B cell (primary cell): ENCODE data around the gene RERE. TPM values are rescaled to one million over a fixed set of nuclear protein-coding genes. Genes with fewer than 3 reads are reported as not detected.

Source experiments
- ATAC-seq: fragments of 200-7000 bp; cut with Tn5 transposase; one replicate; pipeline ENCODE4 v1.10.0; 2021; ENCODE audit warnings: low read depth, mild to moderate bottlenecking, moderate number of reproducible peaks, moderate library complexity
- CTCF ChIA-PET: fragments of 350-600 bp; sonication (Branson Sonifier 250); formaldehyde crosslinking; loops from one replicate; lab custom pipeline; 2021; ENCODE audit warnings: antibody characterized with exemption, inconsistent platforms; lab: Charles Lee
- POLR2A ChIA-PET: fragments of 350-600 bp; sonication (Branson Sonifier 250); formaldehyde crosslinking; loops from one replicate; lab custom pipeline; 2021; ENCODE audit warnings: antibody characterized with exemption; lab: Charles Lee
- DNase-seq: peaks from one replicate; pipeline ENCODE4 v3.0.0; 2013
- H2AFZ ChIP-seq: 2 replicates; pipeline ENCODE4 v1.6.1; 2012; ENCODE audit warnings: mild to moderate bottlenecking, low read depth, low read length; ENCODE audit not compliant: insufficient read depth, poor library complexity, severe bottlenecking
- H3K27ac ChIP-seq, 2 donors: 1 replicate in 1 of 2; 2 replicates in 1 of 2; pipeline ENCODE4 v1.5.1; 2012 to 2013; ENCODE audit warnings: low read length in 2 of 2, mild to moderate bottlenecking in 2 of 2, moderate library complexity in 1 of 2
- H3K27me3 ChIP-seq, 4 experiments: fragments of 200-600 bp in 1 of 4; sonication (generic) in 1 of 4; replicated peaks in 1 of 4; 1 replicate in 2 of 4; 2 replicates in 2 of 4; pipeline versions ENCODE4 v1.6.1 to v1.7.0; 2013 to 2016; ENCODE audit warnings: low read length in 3 of 4, mild to moderate bottlenecking in 2 of 4, mixed read lengths in 1 of 4, moderate library complexity in 1 of 4; ENCODE audit not compliant: insufficient read depth in 4 of 4, control insufficient read depth in 3 of 4; ENCODE audit errors: control extremely low read depth in 1 of 4
- H3K36me3 ChIP-seq, 2 experiments: replicated peaks in 1 of 2; 1 replicate in 1 of 2; 2 replicates in 1 of 2; pipeline versions ENCODE4 v1.6.1 to v1.7.1; 2013; ENCODE audit warnings: low read length in 1 of 2; ENCODE audit not compliant: insufficient read depth in 2 of 2, control insufficient read depth in 1 of 2; ENCODE audit errors: control extremely low read depth in 1 of 2, extremely low read depth in 1 of 2
- H3K4me1 ChIP-seq, 2 donors: fragments of 200-600 bp in 1 of 2; sonication (generic) in 1 of 2; 1 replicate in 1 of 2; 2 replicates in 1 of 2; pipeline versions ENCODE4 v1.5.1 to v1.6.1; 2013 to 2017; ENCODE audit warnings: low read length in 2 of 2; ENCODE audit not compliant: control insufficient read depth in 2 of 2, insufficient read depth in 2 of 2
- H3K4me2 ChIP-seq: replicated peaks from 2 replicates; pipeline ENCODE3; 2012; ENCODE audit warnings: mild to moderate bottlenecking, low read depth, low read length; ENCODE audit not compliant: poor library complexity, severe bottlenecking
- H3K4me3 ChIP-seq, 5 experiments: fragments of 200-600 bp in 1 of 5; sonication (generic) in 1 of 5; 1 replicate in 3 of 5; 2 replicates in 2 of 5; pipeline versions ENCODE4 v1.5.1 to v1.7.0; 2011 to 2016; ENCODE audit warnings: low read length in 4 of 5, mild to moderate bottlenecking in 4 of 5, low read depth in 2 of 5, control low read depth in 1 of 5, moderate library complexity in 1 of 5; ENCODE audit not compliant: insufficient read depth in 1 of 5; ENCODE audit errors: control extremely low read depth in 1 of 5, extremely low read depth in 1 of 5
- H3K79me2 ChIP-seq: fragments of 200-600 bp; sonication (generic); one replicate; pipeline ENCODE4 v1.6.0; 2016; ENCODE audit warnings: low read length; ENCODE audit not compliant: control insufficient read depth, insufficient read depth
- H3K9ac ChIP-seq: fragments of 200-600 bp; sonication (generic); 2 replicates; pipeline ENCODE4 v1.6.1; 2017; ENCODE audit warnings: mild to moderate bottlenecking, low read length, moderate library complexity
- H3K9me3 ChIP-seq, 3 donors: one replicate each; pipeline versions ENCODE4 v1.6.1 to v1.7.1; 2013; ENCODE audit warnings: low read length in 2 of 3; ENCODE audit not compliant: control insufficient read depth in 2 of 3, insufficient read depth in 1 of 3; ENCODE audit errors: control extremely low read depth in 1 of 3
- H4K20me1 ChIP-seq: 2 replicates; pipeline ENCODE4 v1.6.0; 2012; ENCODE audit warnings: mild to moderate bottlenecking, low read length; ENCODE audit not compliant: insufficient read depth, control insufficient read depth, poor library complexity, severe bottlenecking
- H3K27ac Mint-ChIP-seq: one replicate; pipeline ENCODE4 v1.8.0; 2021; ENCODE audit warnings: mixed read lengths
- H3K27me3 Mint-ChIP-seq: one replicate; pipeline ENCODE4 v1.8.0; 2021; ENCODE audit warnings: mixed read lengths
- H3K4me1 Mint-ChIP-seq: one replicate; pipeline ENCODE4 v1.8.0; 2021; ENCODE audit warnings: mixed read lengths
- H3K4me3 Mint-ChIP-seq: one replicate; pipeline ENCODE4 v1.8.0; 2021; ENCODE audit warnings: mixed read lengths
- H3K9me3 Mint-ChIP-seq: one replicate; pipeline ENCODE4 v1.8.0; 2022; ENCODE audit warnings: mixed read lengths; ENCODE audit not compliant: insufficient read depth
- CTCF ChIP-seq: fragments of 200-600 bp; IDR thresholded peaks from one replicate; pipeline ENCODE4 v1.8.0; 2022; ENCODE audit warnings: antibody characterized with exemption, mild to moderate bottlenecking
- EZH2 ChIP-seq: IDR thresholded peaks from 2 replicates; pipeline ENCODE4 v1.6.1; 2012; ENCODE audit warnings: borderline replicate concordance, low read depth, mild to moderate bottlenecking, moderate library complexity, low read length; ENCODE audit not compliant: insufficient read depth, poor library complexity, severe bottlenecking
- WGBS: methylation state at CpG from one replicate; pipeline ENCODE4 v1.1.5; 2013; ENCODE audit warnings: missing lambda C conversion rate; ENCODE audit not compliant: insufficient coverage; 5-methylcytosine and 5-hydroxymethylcytosine counted together
- intact Hi-C: fragments of 100-400 bp; cut with micrococcal nuclease; formaldehyde crosslinking; loops from one replicate; pipeline ENCODE4 v1.10.0; 2022
- polyA plus RNA-seq: library from polyadenylated mRNA; depleted of rRNA; stranded (reverse); fragments of >200 nt; gene quantifications from 2 replicates; pipeline ENCODE4 v1.2.3, GENCODE V29; 2012
- total RNA-seq, 2 donors: library from RNA; stranded (reverse); fragments of 120-200 nt in 1 of 2; gene quantifications; 1 replicate in 1 of 2; 2 replicates in 1 of 2; pipeline versions ENCODE4 v1.2.3 to v1.2.4, GENCODE V29; 2013 to 2022

RERE gene
- total and polyA plus RNA-seq, 2 donors (not counting 1 experiment from before 2014, with no cell fraction given): 27.3 to 132 TPM

DNA sequence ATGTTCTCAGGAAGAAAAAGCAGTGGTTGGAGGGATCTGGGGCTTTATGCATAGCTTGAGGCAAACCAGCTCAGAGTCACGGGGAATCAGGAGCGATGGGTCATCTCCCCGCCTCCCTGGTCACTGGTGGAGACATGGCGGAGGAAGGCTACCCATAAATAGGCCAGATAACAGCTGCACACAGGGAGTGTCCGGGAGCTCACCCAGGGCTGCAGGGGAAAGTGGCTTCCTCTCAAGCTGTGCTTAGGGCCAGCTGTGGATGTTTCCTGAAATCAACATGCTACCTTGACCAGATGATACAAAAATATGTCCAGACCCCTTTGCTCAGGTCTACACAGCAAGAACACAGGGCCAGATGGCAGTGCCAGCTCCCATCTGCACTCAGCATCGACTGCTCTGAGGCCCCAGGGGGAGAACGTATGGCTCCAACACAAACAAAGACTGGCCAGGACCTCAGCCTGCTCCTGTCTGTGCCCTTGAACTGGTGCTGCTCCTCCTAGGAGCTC is 27.1 kb upstream of the RERE start:
- H3K27ac ChIP-seq: no peak overlapping the region
- Mint-ChIP-seq H3K27ac (no peak overlapping the region), H3K4me1 (peaks cover 2% of the 10 kb centered on the region), H3K27me3 (peaks cover 14% of the 10 kb centered on the region), H3K4me3 (no peak overlapping the region), H3K9me3 (no peaks in the 10 kb centered on the region)
- H3K4me2 ChIP-seq: no peak overlapping the region
- H3K79me2 ChIP-seq: no peaks in the 10 kb centered on the region
- no peak overlapping the region for H3K4me3 ChIP-seq
- no peak overlapping the region for H3K9ac ChIP-seq
- ATAC-seq (no peak), DNase-seq (no peak)
- H4K20me1 ChIP-seq: no peaks in the 10 kb centered on the region
- no peaks in the 10 kb centered on the region for H3K27me3 ChIP-seq
- ChIA-PET CTCF (interaction anchor here (1.1 to 9.4 kb wide), 4 partner anchors 18 to 829 kb away, joined by 3 to 119 read pairs (median 8); no protein-coding TSS in a partner anchor), POLR2A (no interaction called here)
- WGBS: 68% methylated on average over 7 of the region's 7 CpGs
- no peaks in the 10 kb centered on the region for H3K36me3 ChIP-seq
- peaks cover 0 to 4% (median 0%) of the 10 kb centered on the region in 3 donors for H3K9me3 ChIP-seq
- intact Hi-C loops: no loop called here
- peaks cover 2 to 5% of the 10 kb centered on the region in 2 donors for H3K4me1 ChIP-seq
- no peak overlapping the region for H2AFZ ChIP-seq
- TF ChIP-seq CTCF (no peak), EZH2 (no peak)

DNA sequence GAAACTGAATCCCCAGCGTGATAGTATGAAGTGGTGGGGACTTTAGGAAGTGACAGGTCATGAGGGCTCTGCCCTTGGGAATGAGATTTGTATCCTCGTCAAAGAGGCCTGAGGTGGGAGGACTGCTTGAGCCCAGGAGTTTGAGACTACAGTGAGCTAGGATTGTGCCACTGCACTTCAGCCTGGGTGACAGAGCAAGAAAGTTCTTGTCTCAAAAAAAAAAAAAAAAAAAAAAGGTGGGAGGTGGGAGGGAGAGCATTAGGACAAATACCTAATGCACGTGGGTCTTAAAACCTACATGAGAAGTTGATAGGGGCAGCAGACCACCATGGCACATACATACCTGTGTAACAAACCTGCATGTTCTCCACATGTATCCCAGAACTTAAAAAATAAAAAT is 24.0 kb upstream of the RERE start:
- intact Hi-C loops: no loop called here
- Histone ChIP-seq H2AFZ (no peak overlapping the region), H3K27ac (no peak overlapping the region), H4K20me1 (no peaks in the 10 kb centered on the region), H3K36me3 (no peaks in the 10 kb centered on the region), H3K4me1 (no peaks in the 10 kb centered on the region), H3K4me2 (no peak overlapping the region), H3K9me3 (peaks cover 0 to 4% (median 0%) of the 10 kb centered on the region in 3 donors), H3K4me3 (no peak overlapping the region), H3K79me2 (no peaks in the 10 kb centered on the region), H3K9ac (no peak overlapping the region), H3K27me3 (no peaks in the 10 kb centered on the region)
- DNase-seq (no peak), ATAC-seq (no peak)
- Mint-ChIP-seq H3K4me1 (no peaks in the 10 kb centered on the region), H3K27ac (no peak overlapping the region), H3K4me3 (no peak overlapping the region), H3K27me3 (peaks cover 14% of the 10 kb centered on the region), H3K9me3 (no peaks in the 10 kb centered on the region)
- POLR2A ChIA-PET: no interaction called here
- WGBS: 95% methylated on average over 2 of the region's 3 CpGs
- CTCF ChIA-PET: no interaction called here
- TF ChIP-seq CTCF (no peak), EZH2 (no peak)
